ENCODE data around the gene FBXO46.

The FBXO46 gene

GRCh38 chr19:45692187-45693105, 38.2 kb downstream of the FBXO46 start, which contains the start of gene QPCTL:
Gene QPCTL (plus strand): TSS chr19:45692666. CDS start chr19:45692704, 38 bp downstream.
- Histone ChIP-seq H3K36me3 (ENCODE audit: control insufficient read depth in 2 of 2, insufficient read depth in 1 of 2, low read length in 2 of 2) (peaks cover 36 to 52% of the 10 kb centered on the region in 2 experiments), H3K9me3 (ENCODE audit: control insufficient read depth, insufficient read depth, low read depth, low read length) (no peaks in the 10 kb centered on the region), H3K4me1 (ENCODE audit: control insufficient read depth, insufficient read depth, low read length) (no peaks in the 10 kb centered on the region; the same call in 1 of the 2 replicates), H3K4me3 (ENCODE audit: low read depth, low read length) (peak within 1 kb of the TSS; percentile 82), H3K27ac (ENCODE audit: extremely low read depth, low read depth, low read length) (peak within 1 kb of the TSS; percentile 93)
- CTCF ChIA-PET: interaction anchor here (0.5 to 9.8 kb wide), 32 partner anchors 9 to 1457 kb away, joined by 3 to 121 read pairs (median 6); partner anchors contain the start of genes FBXO46 and SIX5
- POLR2A ChIA-PET: interaction anchor here (0.5 to 9.9 kb wide), 33 partner anchors 8 to 601 kb away, joined by 3 to 111 read pairs (median 5); partner anchors contain the start of genes CCDC61, DMPK, DMWD and FBXO46
- TF ChIP-seq ZBTB10 (tag by site-specific recombination; IDR thresholded peaks at IDR 0.05): peak; percentile 87
- no peak for TF ChIP-seq ZNF596 (tag by site-specific recombination; IDR thresholded peaks at IDR 0.05)
- TF ChIP-seq ZNF701 (tag by site-specific recombination; IDR thresholded peaks at IDR 0.05): no peak
- no peak for TF ChIP-seq ZBTB1 (tag by site-specific recombination; IDR thresholded peaks at IDR 0.05)
- peak; percentile 96 for TF ChIP-seq ZBTB20 (tag by site-specific recombination; IDR thresholded peaks at IDR 0.05)
- TF ChIP-seq ZNF10 (tag by site-specific recombination; IDR thresholded peaks at IDR 0.05): 0 out of 2 replicates have a peak, but pooled peaks have one; percentile 18
- TF ChIP-seq ZNF488 (tag by site-specific recombination; IDR thresholded peaks at IDR 0.05): no peak
- no peak for TF ChIP-seq ZNF776 (tag by site-specific recombination; IDR thresholded peaks at IDR 0.05; ENCODE audit: borderline replicate concordance)
- peak; percentile 17; the same call in 1 of the 2 replicates for TF ChIP-seq ZSCAN4 (tag by site-specific recombination; IDR thresholded peaks at IDR 0.05)
- no peak for TF ChIP-seq ZSCAN16 (tag by site-specific recombination; IDR thresholded peaks at IDR 0.05)
- no peak for TF ChIP-seq ZNF112 (tag by site-specific recombination; IDR thresholded peaks at IDR 0.05)
- TF ChIP-seq YY1 (tag by site-specific recombination; IDR thresholded peaks at IDR 0.05): no peak; the same call in 1 of the 2 replicates
- no peak for TF ChIP-seq ZNF558 (tag by site-specific recombination; IDR thresholded peaks at IDR 0.05)
- TF ChIP-seq ZBTB7A (tag by site-specific recombination; IDR thresholded peaks at IDR 0.05; ENCODE audit: low read depth): no peak
- TF ChIP-seq KLF7 (tag by site-specific recombination; IDR thresholded peaks at IDR 0.05; ENCODE audit: borderline replicate concordance): no peak
- peak; percentile 82 for TF ChIP-seq ZNF660 (tag by site-specific recombination; IDR thresholded peaks at IDR 0.05)
- no peak for TF ChIP-seq ZBTB44 (tag by site-specific recombination; IDR thresholded peaks at IDR 0.05)
- no peak for TF ChIP-seq ZNF521 (tag by site-specific recombination; IDR thresholded peaks at IDR 0.05)
- no peak for TF ChIP-seq ZNF202 (tag by site-specific recombination; IDR thresholded peaks at IDR 0.05; ENCODE audit: borderline replicate concordance)
- no peak for TF ChIP-seq ZNF114 (tag by site-specific recombination; IDR thresholded peaks at IDR 0.05)
- no peak for TF ChIP-seq ZNF404 (tag by site-specific recombination; IDR thresholded peaks at IDR 0.05)
- TF ChIP-seq ZNF544 (tag by site-specific recombination; IDR thresholded peaks at IDR 0.05): no peak
- TF ChIP-seq ZNF362 (tag by site-specific recombination; IDR thresholded peaks at IDR 0.05): no peak
- TF ChIP-seq BCL11A (tag by site-specific recombination; IDR thresholded peaks at IDR 0.05; ENCODE audit: low read depth): 0 out of 2 replicates have a peak, but pooled peaks have one; percentile 34
- peak; percentile 99 for TF ChIP-seq KLF10 (tag by site-specific recombination; IDR thresholded peaks at IDR 0.05)
- no peak for TF ChIP-seq ZNF639 (tag by site-specific recombination; IDR thresholded peaks at IDR 0.05)
- TF ChIP-seq ZNF704 (tag by site-specific recombination; IDR thresholded peaks at IDR 0.05): no peak

Measured in HEK293 (cell line).